ENCODE measurements around the gene TRPC4AP.

TRPC4AP gene

GRCh38 chr20:35021831-35022230 is 70.8 kb downstream of the TRPC4AP start:
- no peak overlapping the region for H3K27ac ChIP-seq
- H3K4me3 ChIP-seq, result no peak overlapping the region
- DNase-seq (ENCODE audit: low spot score), result no peak
- no peak for TF ChIP-seq CTCF (IDR thresholded peaks at IDR 0.05)

- Histone ChIP-seq H3K27ac (peak overlapping the region in 1 of 2 donors; percentile 1), H3K4me3 (no peak overlapping the region)
- no peak for DNase-seq (ENCODE audit: low spot score)
- no peak for TF ChIP-seq CTCF (IDR thresholded peaks at IDR 0.05)
These were observed 71.5 kb downstream of the TRPC4AP start for GRCh38 chr20:35021063-35021462.

GRCh38 chr20:35020108-35020928 is 72.3 kb downstream of the TRPC4AP start:
- Histone ChIP-seq H3K27ac (peak overlapping the region in 1 of 2 donors; percentile 12), H3K4me3 (no peak overlapping the region)
- no peak for TF ChIP-seq CTCF (IDR thresholded peaks at IDR 0.05)
- no peak for DNase-seq (ENCODE audit: low spot score)

- no peak for DNase-seq (ENCODE audit: low spot score)
- Histone ChIP-seq H3K4me3 (no peak overlapping the region), H3K27ac (peak overlapping the region in 1 of 2 donors; percentile 38)
- TF ChIP-seq CTCF (IDR thresholded peaks at IDR 0.05), result no peak
These were observed 73.8 kb downstream of the TRPC4AP start for GRCh38 chr20:35018590-35019371.

- H3K27ac ChIP-seq, result peak overlapping the region in 1 of 2 donors; percentile 61
- no peak overlapping the region for H3K4me3 ChIP-seq
- DNase-seq (ENCODE audit: low spot score), result no peak
- TF ChIP-seq CTCF (IDR thresholded peaks at IDR 0.05), result no peak
These were observed 75.3 kb downstream of the TRPC4AP start for GRCh38 chr20:35017099-35017835.

GRCh38 chr20:35015863-35016193 is 76.8 kb downstream of the TRPC4AP start:
- H3K27ac ChIP-seq, result peak overlapping the region in 1 of 2 donors; percentile 60
- no peak for TF ChIP-seq CTCF (IDR thresholded peaks at IDR 0.05)
- DNase-seq (ENCODE audit: low spot score), result no peak
- H3K4me3 ChIP-seq, result no peak overlapping the region
